ENCODE measurements around the gene RBMS3.

RBMS3 gene

DNA sequence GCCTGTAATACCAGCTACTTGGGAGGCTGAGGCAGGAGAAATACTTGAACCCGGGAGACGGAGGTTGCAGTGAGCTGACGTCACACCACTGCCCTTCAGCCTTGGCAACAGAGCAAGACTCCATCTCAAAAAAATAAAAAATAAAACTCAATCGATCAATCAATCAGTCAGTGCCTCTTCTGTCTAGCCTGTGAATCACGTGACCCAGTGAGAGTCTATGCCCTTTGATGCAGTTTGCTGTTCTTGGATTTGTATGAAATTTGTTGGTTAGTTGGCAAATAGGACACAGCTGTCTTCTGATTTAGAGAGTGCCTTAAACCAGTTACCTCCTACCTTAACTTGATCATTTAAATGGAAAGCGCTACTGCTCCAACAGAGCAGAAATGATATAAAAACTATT, 3.6 kb upstream of the RBMS3 start:
- DNase-seq (ENCODE audit: low read depth), result no peak

DNA sequence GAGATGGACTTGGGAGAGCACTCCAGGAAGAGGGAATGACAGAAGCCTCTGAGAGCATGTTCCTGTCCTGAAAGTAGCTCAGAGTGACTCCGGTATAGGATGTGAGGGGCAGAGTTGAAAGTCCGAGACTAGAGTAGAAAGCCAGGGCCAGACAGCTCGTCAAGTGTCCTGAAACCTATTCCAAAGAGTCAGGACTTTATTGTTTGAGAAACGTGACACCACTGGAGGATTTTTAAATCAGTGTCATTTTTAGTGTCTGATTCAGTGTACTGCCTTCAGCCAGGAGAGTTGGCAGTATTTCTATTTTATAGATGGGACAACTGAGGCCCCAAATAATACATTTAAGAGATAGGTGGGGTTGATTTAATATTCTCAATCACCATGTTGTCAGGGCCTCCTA, 1.6 kb upstream of the RBMS3 start:
- DNase-seq (ENCODE audit: low read depth), result no peak

DNA sequence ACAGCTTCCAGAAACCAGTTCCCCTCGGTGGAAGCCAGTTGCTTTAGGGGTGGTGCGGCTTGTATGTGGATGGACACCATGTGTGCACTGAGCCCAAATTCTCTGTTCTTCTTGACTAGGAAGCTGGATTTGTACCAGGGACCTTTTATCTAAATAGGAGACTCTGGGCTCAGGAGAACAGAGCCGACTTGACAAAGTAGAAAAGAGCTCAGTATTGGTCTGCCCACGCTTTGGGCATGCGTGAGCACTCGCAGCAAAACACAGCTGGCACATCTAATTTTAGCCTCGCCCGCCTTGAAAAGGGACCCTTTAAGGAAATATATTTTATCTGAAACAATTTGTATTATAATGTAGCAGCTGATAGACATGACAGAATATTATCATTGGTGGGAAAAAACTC, 1.1 kb upstream of the RBMS3 start:
- DNase-seq (ENCODE audit: low read depth), result no peak

DNA sequence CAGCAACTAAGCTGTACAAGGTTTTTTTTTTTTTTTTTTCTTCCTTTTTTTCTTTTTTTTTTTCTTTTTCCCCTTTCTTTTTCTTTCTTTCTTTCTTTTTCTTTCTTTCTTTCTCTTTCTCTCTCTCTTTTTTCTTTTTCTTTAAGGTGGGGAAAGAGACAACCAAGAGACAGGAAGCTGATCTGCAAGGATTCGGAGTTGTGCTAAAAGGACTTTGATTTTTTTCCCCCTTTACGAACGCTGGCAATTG, 148 bp downstream of the RBMS3 start:
- no peak for DNase-seq (ENCODE audit: low read depth)

DNA sequence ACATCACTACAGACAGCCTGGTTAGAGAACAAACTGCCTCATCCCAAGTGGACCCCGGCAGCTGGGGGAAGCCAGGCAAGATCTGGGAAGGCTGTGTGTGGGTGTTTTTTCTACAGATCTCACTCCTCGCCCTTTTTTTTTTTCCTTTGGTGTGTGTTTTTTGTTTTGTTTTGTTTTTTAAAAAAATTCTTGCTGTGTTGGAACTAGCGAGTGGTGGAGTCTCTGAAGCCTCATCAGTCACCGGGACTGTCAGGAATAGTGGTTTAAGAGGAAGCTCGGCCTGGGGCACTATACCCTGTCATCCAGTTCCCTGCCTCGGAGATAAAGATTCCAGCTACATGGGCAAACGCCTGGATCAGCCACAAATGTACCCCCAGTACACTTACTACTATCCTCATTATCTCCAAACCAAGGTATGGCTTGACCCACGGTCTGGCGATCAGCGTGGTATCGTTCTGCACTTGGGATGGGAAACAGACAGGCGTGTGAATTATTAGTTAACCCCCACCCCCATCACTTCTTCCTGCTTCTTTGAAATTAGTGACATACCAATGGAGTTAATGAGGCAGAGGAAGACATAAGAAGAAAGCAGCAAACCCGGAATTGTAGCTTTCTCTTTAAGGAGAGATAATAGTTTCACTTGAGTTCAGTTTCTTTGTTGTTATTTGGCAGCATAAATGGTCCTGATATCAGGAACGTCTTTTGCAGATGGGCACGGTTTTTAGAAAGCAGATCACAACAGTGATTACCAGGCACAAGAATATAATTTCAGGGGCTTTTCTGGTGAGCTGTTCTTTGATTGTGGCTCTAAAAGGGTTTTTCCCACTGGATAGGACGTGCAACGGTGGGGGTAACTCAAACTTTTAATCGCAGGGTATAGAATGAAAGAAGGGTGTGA, 722 bp downstream of the RBMS3 start:
- DNase-seq (ENCODE audit: low read depth), result no peak

DNA sequence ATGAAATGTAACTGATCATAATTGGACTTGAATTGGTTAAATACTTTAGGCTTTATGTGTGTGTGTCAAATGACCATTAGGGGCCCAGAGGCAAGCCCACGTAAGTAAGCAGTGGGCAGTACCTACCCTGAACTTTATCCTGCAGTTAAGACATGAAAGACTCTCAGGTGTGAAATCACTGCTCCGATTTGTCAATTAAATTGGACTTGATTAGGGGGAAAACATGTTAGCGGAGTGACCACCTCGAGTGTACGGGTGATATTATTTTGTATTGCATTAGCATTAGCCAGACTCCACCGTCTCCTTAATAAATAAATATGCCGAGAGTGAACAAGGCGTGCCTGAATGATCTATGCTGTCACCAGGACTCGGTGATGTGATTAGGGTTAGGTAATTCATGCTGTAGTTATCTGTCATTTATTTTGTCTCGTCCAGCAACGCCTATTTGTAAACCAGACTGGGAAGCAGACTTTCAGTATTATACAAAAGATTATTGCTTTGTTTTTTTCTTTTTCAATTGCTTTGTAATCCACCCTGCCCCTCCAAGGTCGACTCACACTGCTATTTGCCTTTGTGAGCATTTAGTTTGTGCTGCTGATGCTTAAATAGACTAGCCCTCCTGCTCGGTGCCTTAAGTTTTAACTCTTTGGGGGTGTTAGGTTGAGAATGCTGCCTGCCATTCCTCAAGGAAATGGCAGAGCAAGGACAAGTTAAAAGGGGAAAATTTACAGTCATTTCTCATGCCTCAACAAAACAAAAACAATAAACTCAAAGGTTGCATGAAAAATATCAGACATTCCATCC, 1.8 kb downstream of the RBMS3 start:
- DNase-seq (ENCODE audit: low read depth), result no peak

DNA sequence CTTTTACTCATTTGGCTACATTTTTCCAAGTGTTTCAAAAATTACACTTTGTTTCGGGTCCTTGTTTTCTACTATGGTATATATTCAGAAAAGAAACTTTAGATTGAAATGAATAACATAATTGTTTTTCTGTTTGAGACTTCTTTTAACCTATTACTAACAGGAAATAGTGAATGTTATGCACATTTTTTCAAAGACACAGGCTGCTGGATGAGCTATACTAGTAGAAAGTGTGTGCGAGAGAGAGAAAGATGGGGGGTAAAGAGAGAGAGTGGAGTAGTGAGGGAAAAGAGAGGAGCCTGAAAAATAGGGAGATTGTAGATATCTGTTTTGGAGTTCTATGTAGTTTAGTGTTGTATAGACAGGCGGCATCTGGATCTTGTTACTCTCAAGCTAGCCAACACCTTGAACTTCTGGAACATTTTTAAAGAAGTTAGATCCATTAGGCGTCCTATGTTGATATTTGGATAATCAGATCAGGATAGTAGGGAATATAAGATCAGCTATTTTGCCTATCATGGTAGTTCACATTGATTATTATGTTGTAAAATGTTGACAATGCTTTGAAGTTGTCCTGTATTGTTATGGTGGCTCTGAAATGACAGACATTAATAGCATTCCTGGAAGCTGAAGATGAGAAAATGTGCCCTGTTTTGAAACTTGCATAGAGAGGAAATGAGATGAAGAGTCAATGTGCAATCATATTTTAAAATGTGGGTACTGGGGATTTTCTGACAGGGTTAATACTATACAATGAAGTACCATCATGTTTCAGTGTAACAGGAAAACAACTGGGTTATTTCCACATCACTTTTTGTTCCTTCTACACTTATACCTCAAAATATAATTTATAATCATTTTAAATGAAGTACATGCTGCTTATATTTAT, 2.6 kb downstream of the RBMS3 start:
- DNase-seq (ENCODE audit: low read depth), result no peak

DNA sequence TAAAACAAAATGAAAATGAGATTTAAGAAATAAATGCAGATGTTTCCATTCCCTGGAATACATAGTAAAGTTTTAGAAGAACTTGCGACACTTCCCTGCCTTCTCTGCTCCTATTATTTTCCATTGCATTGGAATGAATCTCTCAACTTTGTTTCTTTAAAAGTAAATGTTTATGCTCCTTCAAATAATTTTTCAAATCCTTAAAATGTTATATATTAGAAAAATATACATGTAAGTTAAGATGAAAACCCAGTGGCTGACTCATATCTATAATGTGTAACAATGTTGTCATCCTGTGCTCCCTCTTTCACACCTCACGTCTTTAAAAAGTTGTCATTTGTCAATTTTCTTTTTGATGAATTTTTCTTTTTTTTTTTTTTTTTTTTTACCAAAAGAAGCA, 3.6 kb downstream of the RBMS3 start:
- DNase-seq (ENCODE audit: low read depth), result no peak

DNA sequence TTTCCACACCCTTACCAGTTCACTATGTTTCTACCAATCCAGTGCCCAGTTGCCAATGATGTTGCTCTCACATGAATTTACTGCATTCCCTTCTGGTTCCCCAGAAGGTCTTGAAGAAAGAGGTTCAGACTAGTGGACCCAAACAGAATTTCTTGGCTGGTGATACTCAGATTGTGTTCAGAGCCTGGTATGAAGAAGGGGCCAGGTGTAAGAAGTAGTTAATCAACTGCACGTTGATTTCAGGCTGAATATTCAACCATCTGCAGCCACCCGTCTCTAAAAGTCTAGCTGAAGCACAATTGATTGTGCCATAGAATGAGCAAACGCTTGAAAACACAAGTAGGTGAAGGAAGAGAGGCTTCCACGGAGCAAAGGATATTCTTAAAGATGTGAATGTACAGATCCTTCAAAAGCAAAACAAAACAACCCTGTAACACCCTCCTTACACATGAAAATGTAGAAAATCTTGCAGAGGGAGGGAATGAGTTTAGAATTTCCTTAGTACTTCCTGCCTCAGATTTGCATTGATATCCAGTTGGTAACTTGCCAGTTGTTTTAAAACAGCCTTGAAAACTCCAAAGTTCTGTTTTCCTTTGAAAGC, 4.7 kb downstream of the RBMS3 start:
- no peak for DNase-seq (ENCODE audit: low read depth)

DNA sequence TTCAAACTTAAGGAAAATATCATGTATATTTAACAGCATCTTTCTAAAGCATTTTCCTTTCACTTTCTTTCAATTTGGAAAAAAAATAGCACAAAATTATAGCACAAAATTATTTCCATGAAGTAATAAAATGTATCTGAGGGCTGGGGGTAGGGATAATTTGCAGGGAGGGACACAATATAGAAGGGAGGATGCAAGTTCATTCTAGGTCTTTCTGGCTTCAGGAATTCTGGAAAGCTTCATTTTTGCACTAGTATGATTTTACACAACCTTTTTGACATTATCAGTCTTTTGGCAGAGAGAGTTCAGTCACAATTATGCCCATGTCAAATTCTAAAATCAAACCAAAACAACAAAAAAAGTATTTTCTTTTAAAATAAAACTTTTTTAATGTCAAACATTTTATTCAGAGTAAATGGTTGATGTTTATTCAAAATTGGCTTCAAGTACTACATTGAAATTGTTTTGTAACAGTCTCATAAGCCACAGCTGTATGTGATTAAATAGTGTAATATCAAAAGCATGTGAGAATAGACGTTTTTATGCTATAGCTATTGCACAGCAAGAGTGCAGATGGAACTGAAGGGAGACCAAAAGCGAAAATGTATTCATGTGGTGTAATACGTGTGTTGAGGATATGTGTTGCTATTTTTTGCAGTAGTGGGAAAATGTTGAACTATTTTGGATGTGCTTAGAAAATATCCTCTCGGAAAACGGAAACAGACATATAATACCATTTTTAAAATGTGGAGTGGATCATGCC, 5.8 kb downstream of the RBMS3 start:
- DNase-seq (ENCODE audit: low read depth), result no peak

DNA sequence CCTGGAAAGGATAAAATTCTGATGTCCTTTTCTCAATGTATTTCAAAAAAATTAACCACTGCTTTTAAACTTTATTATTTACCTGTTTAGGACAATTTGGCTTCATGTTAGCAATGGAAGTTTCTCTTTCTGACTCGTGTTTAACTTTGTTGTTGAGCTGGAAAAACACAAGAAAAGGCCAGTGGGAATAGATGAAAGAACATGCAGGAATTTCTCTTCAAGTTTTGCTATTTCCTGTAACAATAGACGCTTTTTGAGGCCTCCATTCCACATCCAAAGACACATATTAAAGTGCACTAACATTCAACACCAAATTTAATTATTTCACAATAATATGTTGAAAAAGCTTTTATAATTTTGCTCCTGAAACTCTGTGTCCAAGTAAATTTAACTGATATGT, 9.7 kb downstream of the RBMS3 start:
- DNase-seq (ENCODE audit: low read depth), result no peak

DNA sequence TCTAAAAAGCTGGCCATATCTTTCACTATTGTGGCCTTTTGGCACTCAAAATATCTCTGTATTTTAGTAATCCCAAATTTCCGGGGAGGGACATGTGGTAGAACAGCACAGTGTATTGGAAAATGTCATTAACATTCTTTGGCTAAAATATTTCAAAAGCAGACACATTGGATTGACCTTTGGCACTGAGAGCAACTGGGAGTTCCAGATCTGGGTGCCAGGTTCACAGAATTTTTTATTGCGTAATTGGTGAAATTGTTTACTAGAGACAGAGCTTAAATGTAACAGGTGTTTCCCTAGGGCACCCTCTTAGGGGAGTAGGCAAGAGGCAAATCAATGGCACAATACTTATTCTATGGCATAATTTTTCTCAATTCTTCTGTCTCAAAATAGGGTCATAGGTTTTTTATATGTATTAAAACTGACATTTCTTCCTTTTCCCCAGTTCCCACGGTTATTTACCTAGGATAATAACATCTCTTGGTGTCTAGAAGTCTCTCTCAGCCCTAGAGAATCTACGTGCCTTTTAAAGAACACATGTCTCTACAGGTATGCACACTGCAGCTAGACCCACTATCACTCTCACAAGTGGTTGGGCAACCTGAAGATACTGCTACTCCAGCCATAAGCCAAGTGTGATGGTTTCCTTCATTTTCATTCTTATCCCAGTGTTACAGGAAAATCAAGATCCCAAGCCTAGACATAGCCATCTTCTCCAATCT, 10.6 kb downstream of the RBMS3 start:
- DNase-seq (ENCODE audit: low read depth), result no peak

DNA sequence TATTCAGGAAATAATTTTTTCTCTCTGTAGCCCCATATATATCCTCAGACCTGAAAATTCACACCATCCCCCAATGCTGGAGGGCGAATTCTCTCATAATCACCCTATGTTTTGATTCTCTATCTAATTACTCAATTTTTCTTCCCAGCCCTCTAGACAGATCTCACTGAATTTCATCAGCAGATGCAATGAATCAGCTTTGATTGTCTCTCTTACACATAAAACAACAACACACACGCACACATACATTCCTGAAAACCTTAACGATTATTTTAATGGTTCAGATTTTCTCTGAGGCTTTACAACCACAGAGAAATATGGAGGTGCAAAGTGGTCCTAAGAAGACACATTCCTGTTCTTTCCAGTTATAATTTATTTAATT, 11.1 kb downstream of the RBMS3 start:
- DNase-seq (ENCODE audit: low read depth), result no peak

DNA sequence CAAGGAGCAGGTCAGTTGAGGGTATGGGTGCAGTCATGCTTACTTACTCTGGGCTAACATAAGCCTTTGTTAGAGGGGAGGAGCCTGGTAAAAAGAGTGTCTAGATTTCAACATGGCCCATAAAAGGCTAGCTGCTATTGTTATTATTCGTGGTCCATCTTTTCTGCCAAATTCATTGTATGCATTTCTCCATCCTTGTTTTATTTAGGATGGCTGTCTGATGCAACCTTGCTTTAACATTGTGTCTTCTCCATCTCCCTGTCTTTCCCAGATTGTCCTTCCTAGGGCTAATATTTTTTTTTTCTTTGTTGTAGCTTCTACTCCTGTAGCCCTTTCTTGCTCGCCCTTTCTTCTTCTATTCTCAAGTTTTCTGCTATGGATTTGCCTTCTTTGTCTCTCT, 12.6 kb downstream of the RBMS3 start:
- DNase-seq (ENCODE audit: low read depth), result no peak

DNA sequence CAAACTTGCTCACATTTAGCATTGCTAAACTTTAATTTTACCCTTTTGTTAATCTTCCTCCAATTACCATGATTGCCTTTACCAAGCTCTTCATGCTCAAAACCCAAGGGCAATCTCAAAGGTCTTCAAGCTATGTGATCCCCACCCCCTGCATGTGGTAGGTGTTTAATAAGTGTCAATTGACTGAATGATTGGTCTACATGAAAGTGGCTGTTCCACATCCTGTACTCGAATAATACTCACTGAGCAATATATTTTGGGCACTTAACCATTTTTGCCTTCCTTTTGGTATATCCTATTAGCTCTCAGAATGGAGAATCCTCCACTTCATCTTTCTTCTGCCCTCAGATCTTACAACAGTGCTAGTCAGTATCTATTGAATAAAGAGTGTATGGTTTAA, 17.1 kb downstream of the RBMS3 start:
- no peak for DNase-seq (ENCODE audit: low read depth)

DNA sequence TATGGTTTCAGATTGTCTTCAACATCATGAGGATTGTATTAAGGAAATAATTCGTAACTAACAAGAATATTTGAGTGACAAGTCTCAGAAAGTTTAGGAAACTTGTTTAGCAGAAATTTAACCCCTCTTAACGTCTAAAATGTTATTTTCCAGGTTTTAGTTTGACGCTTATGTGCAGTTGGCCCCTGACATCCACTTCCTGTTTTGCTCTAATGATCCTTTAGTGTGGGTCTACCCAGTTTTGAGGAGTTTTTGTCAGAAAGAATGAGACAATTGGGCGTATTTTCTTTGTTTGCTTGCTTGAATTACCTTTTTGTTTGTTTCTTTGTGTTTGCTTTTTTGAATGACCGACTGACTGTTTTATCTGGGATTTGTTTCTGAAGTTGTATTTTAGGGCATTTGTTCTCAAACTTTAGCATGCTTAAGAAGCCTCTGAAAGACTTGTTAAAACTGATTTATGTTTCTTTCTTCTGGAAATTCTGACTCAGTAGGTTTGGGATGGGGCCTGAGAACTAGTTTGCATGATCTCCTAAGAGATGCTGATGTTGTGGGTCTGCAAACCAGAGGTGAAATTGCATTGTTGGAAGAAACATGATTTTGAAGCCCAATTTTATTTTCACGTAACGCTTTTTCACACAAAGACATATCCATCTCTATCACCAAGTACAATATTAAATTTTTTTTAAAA, 20.6 kb downstream of the RBMS3 start:
- no peak for DNase-seq (ENCODE audit: low read depth)

DNA sequence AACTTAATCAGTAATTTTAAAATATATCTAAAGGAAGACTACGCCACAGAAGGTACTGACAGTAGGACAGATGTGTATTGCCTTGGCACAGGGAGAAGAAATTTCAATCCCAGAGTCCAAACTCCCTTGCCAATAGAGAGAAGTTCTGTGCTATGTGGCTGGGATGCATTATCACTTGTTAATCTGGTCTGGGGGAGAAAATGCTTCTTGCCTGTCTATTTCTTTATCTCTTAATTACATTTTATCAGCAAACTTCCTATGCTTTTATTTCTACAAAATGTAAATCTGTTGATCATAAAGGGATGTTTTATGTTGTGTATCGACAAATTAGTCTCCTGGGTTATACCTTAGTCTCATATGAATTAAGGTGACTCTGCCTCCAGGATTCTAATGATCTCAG, 21.7 kb downstream of the RBMS3 start:
- DNase-seq (ENCODE audit: low read depth), result no peak

DNA sequence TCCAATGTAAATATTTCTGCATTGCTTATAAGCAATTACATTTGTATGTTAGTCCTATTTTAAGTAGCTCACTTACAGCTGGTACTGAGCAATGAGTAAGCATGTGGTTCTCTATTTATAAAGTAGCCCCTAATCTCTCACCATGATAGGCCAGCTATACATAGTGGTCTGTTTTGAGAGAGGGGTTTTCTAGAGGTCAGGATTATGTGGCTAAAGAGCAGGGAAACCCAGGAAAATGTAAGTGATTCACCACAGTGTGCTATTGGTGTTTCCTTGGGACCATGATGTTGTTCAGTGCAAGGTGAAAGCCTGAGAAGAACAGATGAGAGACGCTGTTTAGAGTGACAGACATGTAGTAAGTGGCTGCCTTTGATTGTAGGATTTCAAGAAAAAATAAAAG, 26.4 kb downstream of the RBMS3 start:
- no peak for DNase-seq (ENCODE audit: low read depth)

DNA sequence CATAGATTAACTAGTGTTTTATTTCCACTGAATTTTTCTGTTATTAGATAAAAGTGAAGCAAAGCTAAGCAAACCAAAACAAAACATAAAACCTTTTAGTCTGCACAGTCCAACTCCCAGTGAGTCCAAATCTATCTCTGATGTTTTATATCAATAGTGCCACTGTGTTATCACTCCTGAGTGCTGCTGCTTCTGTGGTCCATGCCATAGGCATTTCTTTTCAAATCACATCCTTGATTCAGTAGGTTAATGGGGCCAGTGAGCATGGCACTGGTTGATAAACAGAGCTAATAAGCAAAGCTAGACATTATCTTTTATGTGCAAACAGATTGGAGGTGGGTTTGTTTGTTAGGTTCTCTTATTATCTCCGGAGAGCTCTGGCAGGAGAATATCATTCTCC, 30.0 kb downstream of the RBMS3 start:
- no peak for DNase-seq (ENCODE audit: low read depth)

DNA sequence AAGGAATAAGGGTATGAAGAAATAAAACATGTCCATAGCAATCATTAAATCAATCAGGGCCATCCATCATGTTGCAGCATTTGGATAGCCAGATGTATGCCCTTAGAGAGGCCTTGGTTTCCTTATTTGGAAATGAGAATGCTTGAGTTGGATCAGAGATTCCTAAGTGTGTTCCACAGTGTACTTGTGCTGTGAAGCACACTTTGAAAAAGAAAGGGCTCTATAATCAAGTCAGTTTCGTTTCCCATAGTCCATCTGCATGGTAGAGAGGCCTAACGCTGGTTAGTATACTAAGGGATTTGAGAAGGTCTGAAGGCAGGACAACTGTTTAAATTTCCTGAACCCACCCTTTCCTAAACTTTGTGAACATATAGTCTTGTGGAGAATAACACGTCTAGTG, 30.9 kb downstream of the RBMS3 start:
- no peak for DNase-seq (ENCODE audit: low read depth)
